Neuronal stem cell (in vitro differentiated cells): ENCODE data around the gene APOC1. TPM values are rescaled to one million over a fixed set of nuclear protein-coding genes. Genes with fewer than 3 reads are reported as not detected.
"Not testable (repeated sequence)": the region's sequence is repeated elsewhere in the genome, so short reads cannot be mapped to it uniquely, and the experiment has no call there.

Experiments used
- DNase-seq: peaks from one replicate; pipeline ENCODE4 v3.0.0-alpha.2; 2013; ENCODE audit warnings: low spot score
- H2AFZ ChIP-seq: one replicate; pipeline ENCODE4 v1.6.1; 2013; ENCODE audit warnings: mild to moderate bottlenecking, low read length, inconsistent platforms
- H2AK5ac ChIP-seq: 2 replicates; pipeline ENCODE4 v1.6.1; 2013; ENCODE audit warnings: low read depth, mild to moderate bottlenecking, inconsistent platforms, low read length, moderate library complexity, mixed read lengths
- H2BK120ac ChIP-seq: 2 replicates; pipeline ENCODE4 v1.6.1; 2013; ENCODE audit warnings: low read depth, mild to moderate bottlenecking, inconsistent platforms, low read length, moderate library complexity, mixed read lengths
- H2BK12ac ChIP-seq: one replicate; pipeline ENCODE4 v1.6.1; 2013; ENCODE audit warnings: low read length, inconsistent platforms
- H2BK15ac ChIP-seq: 2 replicates; pipeline ENCODE4 v1.6.1; 2013; ENCODE audit warnings: mild to moderate bottlenecking, low read length, inconsistent platforms, mixed read lengths
- H2BK5ac ChIP-seq: one replicate; pipeline ENCODE4 v1.6.1; 2013; ENCODE audit warnings: inconsistent platforms, mild to moderate bottlenecking, low read length, moderate library complexity
- H3K14ac ChIP-seq: one replicate; pipeline ENCODE4 v1.6.1; 2013; ENCODE audit warnings: low read length, inconsistent platforms
- H3K18ac ChIP-seq: 2 replicates; pipeline ENCODE4 v1.6.1; 2013; ENCODE audit warnings: low read length, inconsistent platforms
- H3K23ac ChIP-seq: 2 replicates; pipeline ENCODE4 v1.6.1; 2013; ENCODE audit warnings: low read depth, mild to moderate bottlenecking, mixed read lengths, low read length, inconsistent platforms; ENCODE audit not compliant: poor library complexity
- H3K27ac ChIP-seq: replicated peaks from 3 replicates; pipeline ENCODE4 v1.5.1; 2013; ENCODE audit warnings: low read length, inconsistent platforms
- H3K27me3 ChIP-seq, 3 experiments: 2 replicates each; pipeline ENCODE4 v1.6.1; 2013; ENCODE audit warnings: low read length in 3 of 3, mild to moderate bottlenecking in 2 of 3, inconsistent platforms in 1 of 3, low read depth in 1 of 3, mixed read lengths in 1 of 3, moderate library complexity in 1 of 3; ENCODE audit not compliant: control insufficient read depth in 3 of 3, insufficient read depth in 3 of 3
- H3K36me3 ChIP-seq, 2 donors: replicated peaks in 1 of 2; 2 replicates each; pipeline ENCODE4 v1.6.1; 2013; ENCODE audit warnings: low read length in 2 of 2; ENCODE audit not compliant: control insufficient read depth in 2 of 2, insufficient read depth in 2 of 2
- H3K4ac ChIP-seq: 2 replicates; pipeline ENCODE4 v1.6.1; 2013; ENCODE audit warnings: inconsistent platforms, mild to moderate bottlenecking, low read length, moderate library complexity
- H3K4me1 ChIP-seq, 2 donors: 1 replicate in 1 of 2; 2 replicates in 1 of 2; pipeline ENCODE4 v1.6.1; 2013; ENCODE audit warnings: low read length in 2 of 2, low read depth in 1 of 2; ENCODE audit not compliant: control insufficient read depth in 2 of 2, insufficient read depth in 1 of 2
- H3K4me2 ChIP-seq: one replicate; pipeline ENCODE4 v1.6.1; 2013; ENCODE audit warnings: mild to moderate bottlenecking, low read length, inconsistent platforms; ENCODE audit not compliant: insufficient read depth, poor library complexity, severe bottlenecking
- H3K4me3 ChIP-seq, 2 donors: 2 replicates each; pipeline ENCODE4 v1.5.1; 2013; ENCODE audit warnings: low read length in 2 of 2, mild to moderate bottlenecking in 2 of 2, inconsistent platforms in 1 of 2, moderate library complexity in 1 of 2
- H3K79me1 ChIP-seq: one replicate; pipeline ENCODE4 v1.6.1; 2013; ENCODE audit warnings: low read depth, mild to moderate bottlenecking, inconsistent platforms, low read length, moderate library complexity
- H3K9ac ChIP-seq: one replicate; pipeline ENCODE4 v1.6.1; 2013; ENCODE audit warnings: mild to moderate bottlenecking, low read depth, low read length, inconsistent platforms; ENCODE audit not compliant: poor library complexity
- H3K9me3 ChIP-seq, 2 donors: replicated peaks in 1 of 2; 2 replicates each; pipeline versions ENCODE3 to v1.6.1; 2013; ENCODE audit warnings: low read length in 2 of 2, mild to moderate bottlenecking in 2 of 2, inconsistent platforms in 1 of 2, low read depth in 1 of 2, mixed read lengths in 1 of 2, moderate library complexity in 1 of 2; ENCODE audit not compliant: control insufficient read depth in 2 of 2, insufficient read depth in 1 of 2
- H4K8ac ChIP-seq: one replicate; pipeline ENCODE4 v1.6.1; 2013; ENCODE audit warnings: low read depth, mild to moderate bottlenecking, inconsistent platforms, low read length, moderate library complexity
- H4K91ac ChIP-seq: one replicate; pipeline ENCODE4 v1.6.1; 2013; ENCODE audit warnings: low read length, low read depth, mild to moderate bottlenecking, inconsistent platforms; ENCODE audit not compliant: poor library complexity
- WGBS, 2 donors: extraction: QIAGEN DNeasy Blood & Tissue Kit; methylation state at CpG; one replicate each; pipeline ENCODE4 v1.1.7; 2013; ENCODE audit warnings: missing lambda C conversion rate in 2 of 2, mixed read lengths in 1 of 2; ENCODE audit not compliant: insufficient read length in 2 of 2, insufficient replicate concordance in 1 of 2; ENCODE audit errors: extremely low coverage in 2 of 2; 5-methylcytosine and 5-hydroxymethylcytosine counted together
- polyA plus RNA-seq, 2 experiments: library from polyadenylated mRNA; stranded (reverse); fragments of 200-250 nt; gene quantifications; one replicate each; pipeline ENCODE4 v1.2.3, GENCODE V29; 2013

Gene APOC1
- 128 TPM for polyA plus RNA-seq (2013, experiment 1 of 2)
- 116 TPM for polyA plus RNA-seq (2013, experiment 2 of 2)

- Histone ChIP-seq H3K27me3 (peaks cover 0 to 11% (median 0%) of the 10 kb centered on the region in 3 experiments), H2BK15ac (peak within 1 kb of the TSS; percentile 97), H3K4me3 (peak within 1 kb of the TSS; percentile 47 to 75), H3K27ac (peak within 1 kb of the TSS; percentile 83), H3K18ac (peak within 1 kb of the TSS; percentile 94), H2AFZ (peak within 1 kb of the TSS; percentile 94), H3K9ac (peak within 1 kb of the TSS; percentile 60), H3K4me2 (peak within 1 kb of the TSS; percentile 50), H2AK5ac (peak within 1 kb of the TSS; percentile 81)
- H3K9me3 ChIP-seq, H4K8ac ChIP-seq, H3K4me1 ChIP-seq, H2BK12ac ChIP-seq, H3K79me1 ChIP-seq, H2BK5ac ChIP-seq, H3K23ac ChIP-seq, H4K91ac ChIP-seq, H3K36me3 ChIP-seq, H2BK120ac ChIP-seq, H3K4ac ChIP-seq, H3K14ac ChIP-seq: not testable (repeated sequence)
- peak; percentile 91 for DNase-seq
- WGBS, 2 donors, result no CpG with 5 or more reads among the region's 28 CpGs
Observed at GRCh38 chr19:44914433-44915206, at the start of gene APOC1. APOC1 (plus strand) TSS chr19:44914608; CDS start chr19:44914892, 284 bp downstream.

DNA sequence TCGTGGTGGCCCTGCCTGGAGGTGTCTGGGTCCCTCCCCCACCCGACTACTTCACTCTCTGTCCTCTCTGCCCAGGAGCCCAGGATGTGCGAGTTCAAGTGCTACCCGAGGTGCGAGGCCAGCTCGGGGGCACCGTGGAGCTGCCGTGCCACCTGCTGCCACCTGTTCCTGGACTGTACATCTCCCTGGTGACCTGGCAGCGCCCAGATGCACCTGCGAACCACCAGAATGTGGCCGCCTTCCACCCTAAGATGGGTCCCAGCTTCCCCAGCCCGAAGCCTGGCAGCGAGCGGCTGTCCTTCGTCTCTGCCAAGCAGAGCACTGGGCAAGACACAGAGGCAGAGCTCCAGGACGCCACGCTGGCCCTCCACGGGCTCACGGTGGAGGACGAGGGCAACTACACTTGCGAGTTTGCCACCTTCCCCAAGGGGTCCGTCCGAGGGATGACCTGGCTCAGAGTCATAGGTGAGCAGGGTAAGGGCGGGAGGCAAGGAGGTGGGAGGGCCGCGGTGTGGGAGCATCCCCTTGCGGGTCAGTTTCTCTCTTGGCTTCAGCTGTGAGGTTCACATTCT is 49.1 kb upstream of the APOC1 start:
- no peak overlapping the region for H2BK12ac ChIP-seq
- H2AFZ ChIP-seq, result no peak overlapping the region
- H2BK120ac ChIP-seq, result peak overlapping the region; percentile 54
- DNase-seq, result no peak
- H4K91ac ChIP-seq, result no peak overlapping the region
- no peaks in the 10 kb centered on the region for H3K9me3 ChIP-seq
- peaks cover 21% of the 10 kb centered on the region for H3K79me1 ChIP-seq
- peak overlapping the region; percentile 55 for H3K23ac ChIP-seq
- no peak overlapping the region for H3K14ac ChIP-seq
- H3K4ac ChIP-seq, result no peak overlapping the region
- no peak overlapping the region for H2BK15ac ChIP-seq
- H2AK5ac ChIP-seq, result no peak overlapping the region
- no peak overlapping the region for H3K9ac ChIP-seq
- H4K8ac ChIP-seq, result no peak overlapping the region
- no peak overlapping the region for H3K27ac ChIP-seq
- H3K27me3 ChIP-seq, result no peaks in the 10 kb centered on the region
- no peak overlapping the region for H2BK5ac ChIP-seq
- H3K4me1 ChIP-seq, result no peaks in the 10 kb centered on the region
- peak overlapping the region; percentile 35 for H3K18ac ChIP-seq
- WGBS, 2 donors, result no CpG with 5 or more reads among the region's 27 CpGs
- H3K4me3 ChIP-seq, result peak overlapping the region in 1 of 2 donors; percentile 5
- peaks cover 40 to 68% of the 10 kb centered on the region in 2 donors for H3K36me3 ChIP-seq
- no peak overlapping the region for H3K4me2 ChIP-seq

DNA sequence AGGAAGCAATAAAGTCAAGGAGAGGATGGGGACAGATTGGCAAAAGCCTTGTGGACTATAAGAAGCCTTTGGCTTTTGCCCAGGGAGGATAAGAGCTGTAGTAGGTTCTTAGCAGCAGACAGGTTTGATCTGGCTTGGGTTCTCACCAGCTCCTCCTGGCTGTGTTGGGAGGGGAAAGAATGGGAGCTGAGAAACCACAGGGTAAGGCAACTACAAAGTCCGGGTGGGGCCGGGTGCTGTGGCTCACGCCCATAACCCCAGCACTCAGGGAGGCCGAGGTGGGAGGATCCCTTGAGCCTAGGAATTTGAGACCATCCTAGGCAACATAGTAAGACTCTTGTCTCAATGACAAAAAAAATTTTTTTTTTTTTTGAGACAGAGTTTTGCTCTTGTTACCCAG is 47.7 kb upstream of the APOC1 start:
- Histone ChIP-seq H3K9ac (no peak overlapping the region), H3K79me1 (peaks cover 21% of the 10 kb centered on the region), H2BK120ac (no peak overlapping the region), H2BK15ac (no peak overlapping the region), H3K4ac (no peak overlapping the region), H3K27me3 (no peaks in the 10 kb centered on the region), H3K18ac (no peak overlapping the region), H3K9me3 (no peaks in the 10 kb centered on the region), H2BK5ac (no peak overlapping the region), H3K4me2 (no peak overlapping the region), H3K36me3 (peaks cover 36 to 68% of the 10 kb centered on the region in 2 donors), H3K4me3 (no peak overlapping the region), H3K4me1 (no peaks in the 10 kb centered on the region), H3K14ac (no peak overlapping the region), H2BK12ac (no peak overlapping the region), H3K27ac (no peak overlapping the region), H3K23ac (no peak overlapping the region), H2AFZ (no peak overlapping the region), H2AK5ac (no peak overlapping the region), H4K8ac (no peak overlapping the region), H4K91ac (no peak overlapping the region)
- DNase-seq, result no peak
- no CpG with 5 or more reads among the region's 4 CpGs for WGBS, 2 donors

DNA sequence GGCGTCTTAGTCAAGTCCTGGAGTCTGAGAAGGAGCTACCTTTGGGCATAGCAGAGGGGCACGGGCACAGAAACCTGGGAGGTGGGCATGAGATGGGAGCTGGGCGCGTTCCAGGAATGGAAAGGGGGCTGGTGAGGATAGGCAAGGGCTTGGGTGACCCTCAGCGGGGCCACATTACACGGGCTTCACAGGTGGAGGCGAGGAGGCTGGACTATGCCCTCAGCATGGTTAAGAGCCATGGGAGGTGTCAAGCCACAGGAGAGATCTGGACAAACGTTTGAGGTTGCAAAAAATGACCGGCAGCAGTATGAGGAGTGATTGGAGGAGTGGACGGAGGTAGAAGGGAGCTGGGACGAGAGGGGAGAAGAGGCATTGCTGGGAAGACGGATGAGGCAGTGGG is 46.8 kb upstream of the APOC1 start:
- Histone ChIP-seq H3K4me1 (no peaks in the 10 kb centered on the region), H3K23ac (no peak overlapping the region), H3K27ac (no peak overlapping the region), H3K79me1 (peaks cover 21% of the 10 kb centered on the region), H2AK5ac (no peak overlapping the region), H3K4ac (no peak overlapping the region), H3K36me3 (peaks cover 43 to 71% of the 10 kb centered on the region in 2 donors), H2BK120ac (no peak overlapping the region), H3K18ac (no peak overlapping the region), H4K8ac (no peak overlapping the region), H4K91ac (no peak overlapping the region), H3K9me3 (no peaks in the 10 kb centered on the region), H3K4me2 (no peak overlapping the region), H3K27me3 (no peaks in the 10 kb centered on the region), H3K14ac (no peak overlapping the region), H2BK5ac (no peak overlapping the region), H2AFZ (no peak overlapping the region), H2BK15ac (no peak overlapping the region), H2BK12ac (no peak overlapping the region), H3K4me3 (peak overlapping the region in 1 of 2 donors; percentile 3), H3K9ac (no peak overlapping the region)
- DNase-seq, result no peak
- no CpG with 5 or more reads among the region's 12 CpGs for WGBS, 2 donors
